Endothelial cell of umbilical vein (primary cell): ENCODE data around the gene CNTFR. TPM values are rescaled to one million over a fixed set of nuclear protein-coding genes. Genes with fewer than 3 reads are reported as not detected.

Source experiments
- BruUV-seq: library from RNA; stranded (reverse); fragments of 400-500 nt; replicated peaks from 2 replicates; lab custom pipeline; 2021; lab: Mats Ljungman, UMichigan
- CTCF ChIA-PET: fragments of 300-600, 350-600 bp; sonication (Branson Sonifier 250); formaldehyde crosslinking; loops from one replicate; lab custom pipeline; 2021; ENCODE audit warnings: antibody characterized with exemption, inconsistent platforms; lab: Charles Lee
- POLR2A ChIA-PET: fragments of 300-600, 350-600 bp; sonication (Branson Sonifier 250); formaldehyde crosslinking; loops from one replicate; lab custom pipeline; 2021; ENCODE audit warnings: antibody characterized with exemption, inconsistent platforms; lab: Charles Lee
- DNase-seq: peaks from one replicate; pipeline ENCODE4 v3.0.0-alpha.2; 2011; ENCODE audit warnings: low read depth, low spot score
- FAIRE-seq: peaks from 2 replicates; lab custom pipeline; 2011; peaks lifted over from hg19 to GRCh38; lab: Jason Lieb, UNC
- H2AFZ ChIP-seq: 2 replicates; pipeline ENCODE4 v1.6.0; 2012; ENCODE audit warnings: low read depth, low read length, control low read depth, inconsistent platforms
- H3K27ac ChIP-seq: 2 replicates; pipeline ENCODE4 v1.5.1; 2011; ENCODE audit warnings: low read depth, mild to moderate bottlenecking, control low read depth, low read length, moderate library complexity; ENCODE audit not compliant: insufficient read depth
- H3K27me3 ChIP-seq, 2 experiments: 2 replicates each; pipeline versions ENCODE4 v1.6.0 to v1.6.1; 2011; ENCODE audit warnings: low read length in 2 of 2, mixed read lengths in 1 of 2; ENCODE audit not compliant: control insufficient read depth in 2 of 2, insufficient read depth in 2 of 2
- H3K36me3 ChIP-seq, 2 experiments: 2 replicates in 1 of 2; 3 replicates in 1 of 2; pipeline ENCODE4 v1.5.1; 2011; ENCODE audit warnings: low read length in 2 of 2, mild to moderate bottlenecking in 1 of 2, moderate library complexity in 1 of 2; ENCODE audit not compliant: control insufficient read depth in 2 of 2, insufficient read depth in 2 of 2; ENCODE audit errors: extremely low read depth in 1 of 2
- H3K4me1 ChIP-seq: 3 replicates; pipeline ENCODE4 v1.5.1; 2011; ENCODE audit warnings: mild to moderate bottlenecking, low read length; ENCODE audit not compliant: control insufficient read depth, insufficient read depth; ENCODE audit errors: extremely low read depth
- H3K4me2 ChIP-seq: 2 replicates; pipeline ENCODE4 v1.6.1; 2011; ENCODE audit warnings: low read length, control low read depth, mixed read lengths; ENCODE audit not compliant: insufficient read depth
- H3K4me3 ChIP-seq, 3 experiments: fragments of 200-600 bp in 1 of 3; sonication (generic), shearing (Covaris generic) in 1 of 3; replicated peaks in 1 of 3; 2 replicates each; pipeline ENCODE4 v1.5.1; 2011 to 2016; ENCODE audit warnings: control low read depth in 3 of 3, low read length in 3 of 3, mild to moderate bottlenecking in 2 of 3, inconsistent platforms in 1 of 3, low read depth in 1 of 3, moderate library complexity in 1 of 3; ENCODE audit not compliant: insufficient read depth in 1 of 3
- H3K79me2 ChIP-seq: 2 replicates; pipeline ENCODE4 v1.6.0; 2012; ENCODE audit warnings: low read length, inconsistent platforms; ENCODE audit not compliant: control insufficient read depth, insufficient read depth
- H3K9ac ChIP-seq: replicated peaks from 2 replicates; pipeline ENCODE3; 2011; ENCODE audit warnings: low read length, control low read depth; ENCODE audit not compliant: insufficient read depth; ENCODE audit errors: extremely low read depth
- H3K9me1 ChIP-seq: replicated peaks from 3 replicates; pipeline ENCODE4 v1.6.0; 2011; ENCODE audit warnings: mild to moderate bottlenecking, low read length; ENCODE audit not compliant: control insufficient read depth, insufficient read depth; ENCODE audit errors: extremely low read depth
- H3K9me3 ChIP-seq: replicated peaks from 2 replicates; pipeline ENCODE4 v1.5.1; 2012; ENCODE audit warnings: low read length, inconsistent platforms; ENCODE audit not compliant: control insufficient read depth, insufficient read depth
- H4K20me1 ChIP-seq: replicated peaks from 2 replicates; pipeline ENCODE3; 2011; ENCODE audit warnings: mild to moderate bottlenecking, low read length; ENCODE audit not compliant: control insufficient read depth, insufficient read depth; ENCODE audit errors: extremely low read depth
- CTCF ChIP-seq, 2 donors: IDR thresholded peaks; 1 replicate in 1 of 2; 2 replicates in 1 of 2; pipeline ENCODE4 v1.5.1; 2011; ENCODE audit warnings: low read length in 2 of 2, mild to moderate bottlenecking in 2 of 2, moderate library complexity in 2 of 2, control low read depth in 1 of 2, inconsistent platforms in 1 of 2, low read depth in 1 of 2; ENCODE audit not compliant: insufficient read depth in 1 of 2; ENCODE audit errors: extremely low read depth in 1 of 2
- EZH2 ChIP-seq: IDR thresholded peaks from 2 replicates; pipeline ENCODE4 v1.6.1; 2012; ENCODE audit warnings: borderline replicate concordance, low read depth, mild to moderate bottlenecking, moderate library complexity, low read length, inconsistent platforms; ENCODE audit not compliant: severe bottlenecking
- FOS ChIP-seq: IDR thresholded peaks from 2 replicates; pipeline ENCODE4 v1.6.1; 2011; ENCODE audit warnings: mild to moderate bottlenecking, low read length, moderate library complexity, borderline replicate concordance; ENCODE audit not compliant: insufficient read depth
- GATA2 ChIP-seq: IDR thresholded peaks from 2 replicates; pipeline ENCODE4 v1.7.0; 2011; ENCODE audit warnings: low read depth, mild to moderate bottlenecking, moderate library complexity, mixed read lengths, low read length; ENCODE audit not compliant: insufficient read length, insufficient read depth
- JUN ChIP-seq: IDR thresholded peaks from 2 replicates; pipeline ENCODE4 v1.6.1; 2011; ENCODE audit warnings: borderline replicate concordance, low read depth; ENCODE audit not compliant: insufficient read length, insufficient read depth
- MAX ChIP-seq: IDR thresholded peaks from 2 replicates; pipeline ENCODE4 v1.6.1; 2011; ENCODE audit not compliant: insufficient read depth, insufficient read length
- MYC ChIP-seq: IDR thresholded peaks from one replicate; pipeline ENCODE4 v1.6.1; 2011; ENCODE audit warnings: mild to moderate bottlenecking, low read depth, low read length
- POLR2A ChIP-seq: IDR thresholded peaks from 2 replicates; pipeline ENCODE4 v1.6.1; 2012; ENCODE audit warnings: low read depth, mild to moderate bottlenecking, control low read depth, low read length
- POLR2AphosphoS5 ChIP-seq: IDR thresholded peaks from 2 replicates; pipeline ENCODE4 v1.6.1; 2012; ENCODE audit warnings: low read depth, mild to moderate bottlenecking, control low read depth, low read length, moderate library complexity; ENCODE audit not compliant: insufficient read depth
- dilution Hi-C: fragments of 300-500 bp; cut with MboI; formaldehyde crosslinking; loops from one replicate; pipeline ENCODE4 v1.15.0; 2019; ENCODE audit warnings: low sequenced_read_pairs; ENCODE audit not compliant: extremely low pct_ligation_motif_present
- intact Hi-C: fragments of 100-400 bp; cut with micrococcal nuclease; formaldehyde crosslinking; loops from one replicate; pipeline ENCODE4 v1.10.0; 2022
- polyA plus RNA-seq, 4 experiments: library from polyadenylated mRNA; depleted of rRNA in 3 of 4; stranded (reverse) in 3 of 4; unstranded in 1 of 4; fragments of >200 nt; gene quantifications; 2 replicates each; pipeline versions ENCODE4 v1.2.1 to v1.2.3, GENCODE V29; 2011 to 2012; ENCODE audit warnings: missing spikeins in 1 of 4
- total RNA-seq: library from RNA; stranded (reverse); gene quantifications from 2 replicates; pipeline ENCODE4 v1.2.3, GENCODE V29; 2021

CNTFR gene
- total and polyA plus RNA-seq, 2 donors (not counting 3 experiments of a cell fraction or from before 2014, with no cell fraction given), result not detected

GRCh38 chr9:34507966-34508365 lies 81.6 kb downstream of the CNTFR start:
- dilution Hi-C loops, result loop anchor here (25.0 kb wide), 1 partner anchor 96 kb away; no protein-coding TSS in a partner anchor
- Histone ChIP-seq H4K20me1 (no peaks in the 10 kb centered on the region), H3K4me3 (no peak overlapping the region), H3K9me1 (no peaks in the 10 kb centered on the region), H3K27ac (no peak overlapping the region), H2AFZ (no peak overlapping the region), H3K36me3 (no peaks in the 10 kb centered on the region), H3K4me2 (no peak overlapping the region), H3K79me2 (no peaks in the 10 kb centered on the region), H3K9me3 (no peaks in the 10 kb centered on the region), H3K4me1 (no peaks in the 10 kb centered on the region), H3K9ac (no peak overlapping the region), H3K27me3 (peaks cover 10% of the 10 kb centered on the region in 2 experiments)
- no TSS peak for BruUV-seq
- POLR2A ChIA-PET, result no interaction called here
- intact Hi-C loops, result no loop called here
- FAIRE-seq (no peak), DNase-seq (no peak)
- CTCF ChIA-PET, result interaction anchor here (2.4 to 6.2 kb wide), 3 partner anchors 84 to 104 kb away, joined by 11 to 21 read pairs (median 14); no protein-coding TSS in a partner anchor
- TF ChIP-seq EZH2 (no peak), JUN (no peak), CTCF (IDR thresholded peaks at IDR 0.05; ENCODE audit: extremely low read depth in 1 of 2, insufficient read depth in 1 of 2, low read depth in 1 of 2, low read length in 2 of 2) (no peak), POLR2AphosphoS5 (no peak), FOS (no peak), MYC (no peak), POLR2A (no peak), MAX (no peak), GATA2 (no peak)
